GM19463 (cell line): ENCODE results near the gene DCTN1.

Source experiments
- ATAC-seq: cut with Tn5 transposase; IDR thresholded peaks from one replicate; pipeline ENCODE4 v1.9.1; 2021; ENCODE audit warnings: mild to moderate bottlenecking, moderate library complexity; ENCODE audit not compliant: unreplicated experiment

DCTN1 gene

DNA sequence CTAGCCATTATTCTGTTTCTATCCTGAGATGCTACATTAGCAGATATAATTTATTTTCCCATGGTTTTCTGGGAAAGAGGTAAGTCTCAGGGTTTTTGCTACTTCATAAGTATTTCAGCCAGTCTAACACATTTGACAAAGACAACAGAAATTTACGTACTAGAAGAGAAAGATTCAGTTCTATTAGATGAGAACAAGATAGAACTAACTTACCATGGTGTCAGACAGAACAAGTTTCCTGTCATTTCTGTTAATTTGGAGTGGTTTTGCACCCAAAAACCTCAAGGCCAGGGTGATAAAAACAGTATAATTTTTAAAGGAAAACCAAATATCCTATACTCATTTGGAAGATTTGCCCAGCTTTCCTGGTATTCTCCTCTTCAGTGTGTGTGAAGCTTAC is 52.5 kb downstream of the DCTN1 start:
- no peak for ATAC-seq

DNA sequence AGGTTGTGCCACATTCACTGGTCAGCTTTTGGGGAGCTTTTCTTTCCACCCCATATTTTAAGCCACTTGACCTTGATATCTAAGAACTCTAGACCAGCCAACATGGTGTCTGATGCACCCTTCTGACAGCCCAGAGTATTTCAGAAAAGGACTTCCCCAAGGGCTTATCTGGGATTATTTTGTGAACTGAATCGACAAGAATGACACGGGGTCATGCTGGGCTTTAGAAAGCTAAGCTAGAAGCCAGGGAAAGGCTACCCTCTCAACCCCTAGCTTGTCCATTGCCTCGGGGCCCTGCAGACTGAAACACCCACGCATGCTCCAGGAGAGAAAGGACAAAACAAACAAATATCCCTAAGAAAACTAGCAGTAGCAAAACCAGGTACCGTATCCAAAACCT is 52.9 kb downstream of the DCTN1 start:
- no peak for ATAC-seq

DNA sequence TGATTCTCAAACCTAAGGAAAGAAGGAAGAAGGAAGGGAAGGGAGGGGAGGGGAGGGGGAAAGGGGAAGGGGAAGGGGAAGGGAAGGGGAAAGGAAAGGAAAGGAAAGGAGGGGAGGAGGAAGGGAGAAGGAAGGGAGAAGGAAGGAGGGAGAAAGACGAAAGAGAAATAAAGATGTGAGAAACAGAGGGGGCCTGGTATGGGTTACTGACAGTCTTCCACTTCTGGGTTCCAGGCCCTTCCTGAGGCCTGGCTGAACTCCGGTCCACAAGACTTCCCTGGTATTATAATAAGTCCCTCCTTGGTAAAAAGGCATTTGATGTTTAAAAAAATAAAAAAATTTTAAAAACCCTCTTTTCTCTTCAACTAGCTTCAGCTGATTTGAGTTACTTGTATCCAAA is 54.3 kb downstream of the DCTN1 start:
- ATAC-seq = no peak

DNA sequence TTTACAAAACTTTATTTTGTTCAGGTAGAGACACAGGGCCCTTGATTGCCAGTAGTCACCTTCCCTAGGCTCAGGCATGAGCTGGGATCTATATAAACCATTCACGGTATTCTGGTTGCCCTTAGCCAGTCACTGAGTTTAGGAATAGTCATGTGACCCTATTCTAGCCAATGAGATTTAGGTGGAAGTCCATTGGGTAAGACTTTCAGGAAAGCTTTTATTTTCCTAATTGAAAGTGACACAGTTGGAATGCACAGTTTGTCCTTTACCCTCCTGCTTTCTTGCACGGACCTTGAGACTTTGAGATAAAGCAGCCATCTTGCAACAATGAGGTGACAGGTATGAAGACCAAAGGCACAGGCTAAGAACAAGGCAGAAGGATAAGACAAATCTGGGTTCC is 58.4 kb downstream of the DCTN1 start:
- ATAC-seq = no peak

DNA sequence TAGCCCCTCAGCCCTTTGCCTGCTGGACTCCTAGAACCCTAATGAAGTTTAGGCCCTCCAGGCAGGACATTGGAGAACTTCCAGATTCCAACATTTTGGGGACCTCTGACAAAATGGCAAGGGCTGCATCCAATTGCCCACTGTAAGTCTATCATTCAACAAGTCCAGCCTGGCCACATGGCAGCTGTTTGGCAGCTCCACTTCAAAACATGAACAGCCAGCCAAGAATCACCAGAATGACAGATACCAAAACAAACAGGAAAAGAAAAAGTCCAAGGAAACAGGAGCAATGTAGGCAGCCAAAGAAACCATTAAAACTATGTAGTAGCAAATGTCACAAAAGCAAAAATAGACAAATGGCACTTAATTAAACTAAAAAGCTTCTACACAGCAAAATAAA is 62.4 kb downstream of the DCTN1 start:
- ATAC-seq = no peak

DNA sequence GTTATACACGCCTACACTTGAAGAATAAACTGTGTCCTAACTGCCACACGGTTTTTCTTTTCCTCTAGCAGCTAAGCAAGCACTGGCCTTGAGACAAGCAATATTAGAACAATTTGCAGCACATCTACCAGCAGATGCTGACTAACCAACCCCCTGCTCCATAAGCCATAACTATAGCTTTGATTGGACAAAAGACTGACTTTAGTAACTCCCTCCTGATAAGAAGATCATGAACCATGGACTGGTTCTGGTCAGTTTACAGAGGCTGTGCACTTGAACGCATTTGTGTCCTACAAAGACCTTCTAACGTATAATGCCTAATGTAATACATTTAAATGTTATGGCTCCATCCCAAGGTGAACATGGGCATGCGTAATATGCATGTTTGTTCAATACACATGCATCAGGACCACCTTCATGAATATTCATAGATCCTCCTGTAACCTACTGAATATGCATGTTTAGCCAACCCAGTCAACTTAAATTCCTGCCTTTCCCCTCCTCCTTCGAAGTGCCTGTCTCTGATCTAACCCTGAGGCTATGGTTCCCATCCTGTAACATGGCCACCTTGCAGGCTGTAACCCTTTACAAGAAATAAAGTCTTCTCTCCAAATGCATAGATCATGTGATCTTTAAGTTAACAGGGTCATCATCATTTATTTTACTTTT is 63.4 kb downstream of the DCTN1 start:
- ATAC-seq = no peak

DNA sequence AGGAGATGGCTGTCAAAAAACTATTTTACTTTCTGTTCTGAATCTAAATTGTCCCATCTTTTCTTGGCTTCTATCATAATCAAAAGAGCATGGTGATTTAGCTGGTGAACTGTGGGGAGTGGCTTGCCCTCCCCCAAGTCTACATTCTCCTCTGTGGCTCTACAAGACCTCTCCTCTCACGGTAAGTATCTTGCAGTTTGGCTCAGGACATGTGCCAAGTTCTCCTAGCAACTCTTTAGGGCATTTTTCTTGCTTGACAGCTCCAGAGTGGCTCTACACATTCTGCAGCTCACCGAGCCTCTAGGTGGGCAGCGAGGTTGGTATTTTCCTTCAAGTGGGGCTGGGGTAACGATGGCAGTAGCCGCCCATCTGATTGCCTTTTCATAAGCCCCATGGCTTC is 66.0 kb downstream of the DCTN1 start:
- no peak for ATAC-seq

DNA sequence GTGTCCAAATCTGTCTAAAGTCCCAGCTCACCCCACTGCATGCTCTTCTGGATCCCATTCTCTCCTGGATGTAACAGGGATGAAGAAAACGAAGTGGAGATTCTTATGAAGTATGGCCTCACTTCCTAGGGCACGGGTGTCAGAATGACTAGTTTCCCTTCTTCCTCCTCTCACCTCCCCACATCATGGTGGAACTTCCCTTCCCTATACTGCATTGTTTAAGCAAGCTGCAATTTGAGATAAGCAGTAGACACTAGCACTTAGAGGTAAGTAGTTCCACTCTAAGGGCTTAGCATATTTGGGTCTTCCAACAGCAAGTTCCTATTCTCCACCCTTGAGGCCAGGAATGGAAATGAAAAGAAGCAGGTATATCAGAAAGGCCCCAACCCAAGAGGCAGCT is 66.6 kb downstream of the DCTN1 start:
- no peak for ATAC-seq

DNA sequence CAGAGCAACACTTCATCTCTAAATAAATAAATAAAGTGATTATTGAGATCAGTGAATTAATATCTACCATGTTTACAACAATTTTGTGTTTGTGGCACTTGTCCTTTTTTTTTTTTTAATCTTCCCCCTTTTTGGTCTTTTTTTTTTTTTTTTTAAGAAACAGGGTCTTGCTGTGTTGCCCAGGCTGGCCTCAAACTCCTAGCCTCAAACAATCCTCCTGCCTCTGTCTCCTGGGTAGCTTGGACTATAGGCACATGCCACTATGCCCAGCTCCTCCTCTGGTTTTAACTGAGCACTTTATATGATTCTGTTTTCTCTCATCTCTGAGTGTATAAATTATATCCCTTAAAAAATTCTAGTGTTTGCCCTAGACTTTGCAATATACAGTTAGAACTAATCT is 67.2 kb downstream of the DCTN1 start:
- ATAC-seq = no peak
